WTC11 (cell line): ENCODE data around the gene CXXC1. TPM values are rescaled to one million over a fixed set of nuclear protein-coding genes. Genes with fewer than 3 reads are reported as not detected.

Experiments
- ARID4B ChIP-seq: sonication (generic); formaldehyde crosslinking; IDR thresholded peaks from 2 replicates; pipeline ENCODE4 v1.8.0; 2023; ENCODE audit warnings: missing genetic modification reagents, mild to moderate bottlenecking, borderline replicate concordance
- ATF2 ChIP-seq: sonication (generic); formaldehyde crosslinking; IDR thresholded peaks from 2 replicates; pipeline ENCODE4 v1.8.1; 2022; ENCODE audit warnings: low read depth, missing genetic modification reagents, borderline replicate concordance
- CDX4 ChIP-seq: fragments of 250-450 bp; sonication (Bioruptor Pico); IDR thresholded peaks from 2 replicates; pipeline ENCODE4 v1.9.0; 2021; ENCODE audit warnings: moderate library complexity, mild to moderate bottlenecking, inconsistent platforms, borderline replicate concordance
- CREB1 ChIP-seq: sonication (generic); formaldehyde crosslinking; IDR thresholded peaks from 2 replicates; pipeline ENCODE4 v1.8.0; 2023; ENCODE audit warnings: mild to moderate bottlenecking, missing genetic modification reagents
- E2F4 ChIP-seq: sonication (generic); formaldehyde crosslinking; IDR thresholded peaks from 2 replicates; pipeline ENCODE4 v1.8.1; 2022; ENCODE audit warnings: low read depth, mild to moderate bottlenecking, moderate library complexity, missing genetic modification reagents, borderline replicate concordance
- HMGXB4 ChIP-seq: sonication (generic); formaldehyde crosslinking; IDR thresholded peaks from 2 replicates; pipeline ENCODE4 v1.8.1; 2023; ENCODE audit warnings: mild to moderate bottlenecking, moderate library complexity, missing genetic modification reagents
- IRF1 ChIP-seq: sonication (generic); formaldehyde crosslinking; IDR thresholded peaks from 2 replicates; pipeline ENCODE4 v1.8.0; 2023; ENCODE audit warnings: missing genetic modification reagents
- IRF2 ChIP-seq: sonication (generic); formaldehyde crosslinking; IDR thresholded peaks from 2 replicates; pipeline ENCODE4 v1.8.0; 2022; ENCODE audit warnings: low read depth, missing genetic modification reagents, borderline replicate concordance
- JAZF1 ChIP-seq: fragments of 250-450 bp; sonication (Bioruptor Pico); IDR thresholded peaks from 2 replicates; pipeline ENCODE4 v1.9.0; 2021; ENCODE audit warnings: moderate library complexity, mild to moderate bottlenecking, inconsistent platforms
- JUN ChIP-seq: sonication (generic); formaldehyde crosslinking; IDR thresholded peaks from 2 replicates; pipeline ENCODE4 v1.8.0; 2023; ENCODE audit warnings: mild to moderate bottlenecking, missing genetic modification reagents
- MXD4 ChIP-seq: fragments of 250-450 bp; sonication (Bioruptor Pico); IDR thresholded peaks from 2 replicates; pipeline ENCODE4 v1.8.0; 2021; ENCODE audit warnings: mild to moderate bottlenecking, moderate library complexity, borderline replicate concordance
- NFE2L1 ChIP-seq: sonication (generic); formaldehyde crosslinking; IDR thresholded peaks from 2 replicates; pipeline ENCODE4 v1.8.1; 2023; ENCODE audit warnings: missing genetic modification reagents
- NR1H2 ChIP-seq: sonication (generic); formaldehyde crosslinking; IDR thresholded peaks from 2 replicates; pipeline ENCODE4 v1.9.0; 2021; ENCODE audit warnings: mild to moderate bottlenecking, moderate library complexity, missing genetic modification reagents
- NR2C2 ChIP-seq: sonication (generic); formaldehyde crosslinking; IDR thresholded peaks from 2 replicates; pipeline ENCODE4 v1.8.0; 2022; ENCODE audit warnings: mild to moderate bottlenecking, missing genetic modification reagents
- SMAD3 ChIP-seq: sonication (generic); formaldehyde crosslinking; IDR thresholded peaks from 2 replicates; pipeline ENCODE4 v1.8.0; 2022; ENCODE audit warnings: missing genetic modification reagents, mild to moderate bottlenecking, borderline replicate concordance
- TEAD4 ChIP-seq: sonication (generic); formaldehyde crosslinking; IDR thresholded peaks from 2 replicates; pipeline ENCODE4 v1.8.0; 2022; ENCODE audit warnings: mild to moderate bottlenecking, missing genetic modification reagents
- ZBTB21 ChIP-seq: sonication (generic); formaldehyde crosslinking; IDR thresholded peaks from 2 replicates; pipeline ENCODE4 v1.8.1; 2023; ENCODE audit warnings: mild to moderate bottlenecking, missing genetic modification reagents, borderline replicate concordance
- ZNF219 ChIP-seq: sonication (generic); formaldehyde crosslinking; IDR thresholded peaks from 2 replicates; pipeline ENCODE4 v1.8.0; 2023; ENCODE audit warnings: missing genetic modification reagents, mild to moderate bottlenecking, borderline replicate concordance
- ZNF232 ChIP-seq: sonication (generic); formaldehyde crosslinking; IDR thresholded peaks from 2 replicates; pipeline ENCODE4 v1.8.0; 2022; ENCODE audit warnings: mild to moderate bottlenecking, missing genetic modification reagents
- ZNF263 ChIP-seq: sonication (generic); formaldehyde crosslinking; IDR thresholded peaks from 2 replicates; pipeline ENCODE4 v1.8.1; 2022; ENCODE audit warnings: low read depth, mild to moderate bottlenecking, moderate library complexity, missing genetic modification reagents
- ZNF281 ChIP-seq: sonication (generic); formaldehyde crosslinking; IDR thresholded peaks from 2 replicates; pipeline ENCODE4 v1.8.0; 2023; ENCODE audit warnings: mild to moderate bottlenecking, missing genetic modification reagents
- ZNF423 ChIP-seq: fragments of 250-450 bp; sonication (Bioruptor Pico); IDR thresholded peaks from 2 replicates; pipeline ENCODE4 v2.1.2; 2022; ENCODE audit warnings: mild to moderate bottlenecking, moderate library complexity
- ZNF512 ChIP-seq: sonication (generic); formaldehyde crosslinking; IDR thresholded peaks from 2 replicates; pipeline ENCODE4 v1.8.1; 2022; ENCODE audit warnings: missing genetic modification reagents, borderline replicate concordance
- ZNF671 ChIP-seq: fragments of 250-450 bp; sonication (Bioruptor Pico); IDR thresholded peaks from 2 replicates; pipeline ENCODE4 v1.8.0; 2021; ENCODE audit warnings: mild to moderate bottlenecking
- total RNA-seq: library from RNA; stranded (reverse); gene quantifications from 3 replicates; pipeline ENCODE4 v1.2.3, GENCODE V29; 2021

Gene CXXC1
- total RNA-seq, 1 experiment from 2014 or later, result 94.5 TPM

- TF ChIP-seq CREB1, result peak; percentile 69; the same call in 1 of the 2 replicates
- TF ChIP-seq ZNF512 (CRISPR knock-in tag), result no peak
- TF ChIP-seq ZNF423 (CRISPR knock-in tag), result no peak
- no peak for TF ChIP-seq MXD4
- no peak for TF ChIP-seq NR1H2 (CRISPR knock-in tag)
- 0 out of 2 replicates have a peak, but pooled peaks have one; percentile 80 for TF ChIP-seq NFE2L1
- no peak for TF ChIP-seq E2F4
- peak; percentile 91 for TF ChIP-seq IRF1 (CRISPR knock-in tag)
- TF ChIP-seq ZNF671, result no peak
- no peak for TF ChIP-seq IRF2
- TF ChIP-seq CDX4, result no peak
- TF ChIP-seq SMAD3 (CRISPR knock-in tag), result peak; percentile 19; the same call in 1 of the 2 replicates
- no peak for TF ChIP-seq JAZF1
- no peak for TF ChIP-seq ZNF281 (CRISPR knock-in tag)
- TF ChIP-seq ZNF263 (CRISPR knock-in tag), result peak; percentile 99
- no peak for TF ChIP-seq ZNF219 (CRISPR knock-in tag)
- TF ChIP-seq HMGXB4, result no peak
- no peak for TF ChIP-seq ATF2 (CRISPR knock-in tag)
- peak; percentile 90; the same call in 1 of the 2 replicates for TF ChIP-seq ARID4B
- peak; percentile 74 for TF ChIP-seq NR2C2
- TF ChIP-seq TEAD4 (CRISPR knock-in tag), result 0 out of 2 replicates have a peak, but pooled peaks have one; percentile 30
- peak; percentile 7; the same call in 1 of the 2 replicates for TF ChIP-seq JUN (CRISPR knock-in tag)
- TF ChIP-seq ZBTB21 (CRISPR knock-in tag), result peak; percentile 64; the same call in 1 of the 2 replicates
- no peak for TF ChIP-seq ZNF232 (CRISPR knock-in tag)
These were observed 6.1 kb downstream of the CXXC1 start, which contains the start of gene MBD1 (continued) for GRCh38 chr18:50281295-50281971.
